NCI-H460 (cell line): Measurements from ENCODE around the gene ING1. TPM values are rescaled to one million over a fixed set of nuclear protein-coding genes. Genes with fewer than 3 reads are reported as not detected.
A peak's percentile ranks its signal among the peaks of the same experiment; 100 is the strongest.
"Not testable (repeated sequence)": the region's sequence is repeated elsewhere in the genome, so short reads cannot be mapped to it uniquely, and the experiment has no call there.

Experiments used
- DNase-seq: peaks from one replicate; pipeline ENCODE4 v3.0.0-alpha.2; 2016; ENCODE audit warnings: low read depth; ENCODE audit errors: extremely low read depth
- polyA plus RNA-seq: library from polyadenylated mRNA; depleted of rRNA; stranded (reverse); fragments of >200 nt; gene quantifications from 2 replicates; pipeline ENCODE4 v1.2.3, GENCODE V29; 2014; cell fraction: nucleus; rRNA removed
- total RNA-seq: library from RNA; depleted of rRNA; stranded (reverse); fragments of >200 nt; shearing (Covaris generic); gene quantifications from 2 replicates; pipeline ENCODE4 v1.2.3, GENCODE V29; 2014; rRNA removed

Gene ING1, protein sequence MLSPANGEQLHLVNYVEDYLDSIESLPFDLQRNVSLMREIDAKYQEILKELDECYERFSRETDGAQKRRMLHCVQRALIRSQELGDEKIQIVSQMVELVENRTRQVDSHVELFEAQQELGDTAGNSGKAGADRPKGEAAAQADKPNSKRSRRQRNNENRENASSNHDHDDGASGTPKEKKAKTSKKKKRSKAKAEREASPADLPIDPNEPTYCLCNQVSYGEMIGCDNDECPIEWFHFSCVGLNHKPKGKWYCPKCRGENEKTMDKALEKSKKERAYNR
- 6.9 and 11.1 TPM in 2 replicates for total RNA-seq
- polyA plus RNA-seq: 2.9 and 4.6 TPM in 2 replicates

DNA sequence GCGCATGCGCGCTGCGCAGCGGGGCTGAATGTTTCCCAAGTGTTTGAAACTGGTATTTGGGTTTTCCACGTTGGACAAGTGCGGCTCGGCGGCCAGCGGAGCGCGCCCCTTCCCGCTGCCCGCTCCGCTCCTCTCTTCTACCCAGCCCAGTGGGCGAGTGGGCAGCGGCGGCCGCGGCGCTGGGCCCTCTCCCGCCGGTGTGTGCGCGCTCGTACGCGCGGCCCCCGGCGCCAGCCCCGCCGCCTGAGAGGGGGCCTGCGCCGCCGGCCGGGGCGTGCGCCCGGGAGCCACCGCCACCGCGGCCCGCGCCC, at the start of gene ING1:
ING1 (plus strand) TSS at position 59 of the 311 bp plus-strand sequence. CDS start 450 bp downstream, outside the sequence.
- no peak for DNase-seq

DNA sequence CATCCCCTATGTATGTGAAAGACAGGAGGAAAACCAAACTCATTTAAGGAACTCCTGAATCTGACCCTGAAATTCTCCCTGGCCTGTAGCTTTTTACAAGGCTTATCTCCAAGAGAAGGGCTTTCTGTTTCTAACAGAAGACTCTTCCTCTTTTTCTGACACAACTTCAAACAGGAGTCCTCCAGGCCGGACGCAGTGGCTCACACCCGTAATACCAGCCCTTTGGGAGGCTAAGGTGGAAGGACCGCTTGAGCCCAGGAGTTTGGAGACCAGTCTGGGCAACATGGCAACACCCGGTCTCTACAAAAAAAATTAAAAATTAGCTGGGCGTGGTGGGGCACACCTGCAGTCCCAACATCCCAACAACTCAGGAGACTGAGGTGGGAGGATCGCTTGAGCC, 49.5 kb upstream of the ING1 start:
- DNase-seq: no peak

- DNase-seq: no peak
Observed at GRCh38 chr13:110664673-110665072, 48.8 kb upstream of the ING1 start.

DNA sequence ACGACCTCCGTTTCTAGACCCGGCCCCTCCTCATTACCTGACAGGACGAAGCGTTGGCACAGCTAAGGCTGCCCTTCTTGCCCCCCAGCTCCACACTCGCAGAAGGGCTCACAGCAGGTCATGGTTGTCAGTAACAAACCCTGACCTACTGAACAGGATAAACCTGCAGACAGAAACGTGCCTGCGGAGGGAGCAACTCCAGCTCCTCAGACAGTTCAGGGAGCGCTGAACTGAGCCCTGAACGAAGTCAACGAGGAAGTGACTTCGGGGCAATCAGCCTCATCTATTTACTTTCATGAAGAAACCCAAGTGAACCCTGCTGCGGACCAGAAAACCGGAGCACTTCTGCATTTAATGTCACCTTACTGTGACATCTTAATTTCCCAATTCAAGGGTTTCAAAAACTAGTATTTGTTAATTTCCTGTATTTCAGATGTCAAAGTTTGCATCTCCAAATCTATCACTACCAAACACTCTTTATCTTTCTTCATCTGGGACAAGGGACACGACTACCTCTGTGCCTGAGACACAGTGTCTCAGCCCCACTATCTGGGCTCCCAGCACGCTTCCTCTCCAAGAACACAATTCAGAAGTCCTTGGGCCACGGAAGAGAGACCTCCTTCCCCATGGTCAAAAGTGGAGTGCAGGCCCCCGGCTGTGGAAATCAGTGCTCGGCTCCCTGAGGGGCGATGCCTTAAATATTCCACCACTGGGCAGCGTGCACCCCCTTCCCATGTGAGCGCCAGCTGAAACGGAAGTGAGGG, 47.8 kb upstream of the ING1 start:
- no peak for DNase-seq

DNA sequence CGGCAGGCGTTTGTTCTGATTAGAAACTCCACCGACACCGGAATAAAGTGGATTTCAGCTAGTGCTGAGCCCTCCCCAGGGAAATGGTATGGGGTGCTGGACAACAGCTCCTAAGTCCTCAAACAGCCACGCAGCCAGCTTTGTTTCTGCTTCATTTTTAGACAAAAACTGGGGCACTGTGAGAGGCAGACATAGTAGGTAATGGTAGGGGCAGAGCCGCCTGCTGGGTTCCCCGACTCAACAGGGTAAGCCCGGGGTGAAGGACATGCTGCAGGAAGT, 47.3 kb upstream of the ING1 start:
- DNase-seq: no peak

- no peak for DNase-seq
Observed at GRCh38 chr13:110669036-110669435, 44.5 kb upstream of the ING1 start.

GRCh38 chr13:110669814-110670213, 43.7 kb upstream of the ING1 start:
- not testable (repeated sequence) for DNase-seq

- DNase-seq: no peak
Observed at GRCh38 chr13:110676595-110677587, 36.6 kb upstream of the ING1 start.

DNA sequence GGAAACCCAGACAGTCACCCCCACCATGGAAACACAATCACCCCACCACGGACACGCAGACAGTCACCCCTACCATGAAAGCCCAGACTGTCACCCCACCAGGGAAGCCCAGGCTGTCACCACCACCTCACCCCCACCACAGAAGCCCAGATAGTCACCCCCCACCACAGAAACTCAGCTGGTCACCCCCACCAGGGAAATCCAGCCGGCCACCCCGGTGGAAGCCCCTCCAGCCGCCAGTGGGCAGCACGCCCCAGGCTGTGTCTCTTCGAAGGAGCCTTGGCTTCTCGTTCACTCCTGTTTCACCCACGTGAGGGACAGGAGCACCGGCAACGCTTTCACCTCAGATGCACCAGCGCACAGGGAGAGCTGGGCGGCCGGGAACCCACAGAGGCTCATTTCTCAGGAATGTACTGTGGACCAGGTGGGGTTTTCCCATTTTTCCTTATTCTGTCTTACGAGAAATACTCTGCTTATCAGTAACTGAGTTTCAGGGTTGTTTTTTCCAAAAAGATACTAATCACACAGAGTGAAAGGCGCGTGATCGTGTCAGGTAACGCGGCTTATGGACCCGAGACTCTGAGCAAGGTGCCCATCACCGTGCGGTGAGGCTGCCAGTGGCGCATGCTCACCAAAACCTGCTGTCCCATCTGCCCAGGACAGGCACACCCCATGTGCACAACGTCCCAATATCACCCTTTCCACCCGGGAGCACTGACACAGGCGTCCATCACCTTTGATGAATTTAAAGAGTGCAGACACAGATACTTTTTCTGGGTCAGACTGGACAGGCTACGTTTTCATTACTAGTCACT, 35.6 kb upstream of the ING1 start:
- no peak for DNase-seq

GRCh38 chr13:110680852-110681251, 32.6 kb upstream of the ING1 start:
- peak; percentile 38 for DNase-seq

DNA sequence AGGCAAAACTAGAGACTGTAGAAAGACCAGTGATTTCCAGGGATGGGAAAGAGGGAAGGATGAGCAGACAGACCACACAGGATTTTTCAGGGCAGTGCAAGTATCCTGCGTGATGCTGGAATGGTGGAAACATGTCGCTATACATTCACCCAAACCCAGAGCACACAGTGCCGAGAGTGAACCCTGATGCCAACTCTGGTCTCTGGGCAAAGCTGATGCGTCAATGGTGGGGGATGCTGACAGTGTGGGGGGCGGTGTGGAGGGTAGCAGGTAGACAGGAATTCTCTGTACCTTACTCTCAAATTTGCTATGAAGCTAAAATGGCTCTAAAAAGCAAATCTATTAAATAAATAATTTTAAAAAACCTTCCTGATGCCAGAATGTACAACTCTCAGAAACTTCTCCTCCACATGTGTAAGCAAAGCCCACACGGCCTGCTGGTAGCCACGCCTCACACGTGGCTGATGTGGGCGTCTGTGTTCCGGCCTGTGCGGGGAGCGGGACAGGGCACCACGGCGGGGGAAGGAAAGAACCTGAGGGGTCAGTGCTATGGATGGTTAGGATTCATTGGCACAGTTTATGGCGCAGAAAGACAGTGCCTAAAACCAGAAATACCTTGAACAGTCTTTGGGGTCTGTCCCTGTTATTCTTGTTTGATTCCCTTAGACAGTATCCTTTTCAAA, 31.5 kb upstream of the ING1 start:
- no peak for DNase-seq

- no peak for DNase-seq
Observed at GRCh38 chr13:110682746-110683145, 30.8 kb upstream of the ING1 start.

- no peak for DNase-seq
Observed at GRCh38 chr13:110683203-110683883, 30.2 kb upstream of the ING1 start.

DNA sequence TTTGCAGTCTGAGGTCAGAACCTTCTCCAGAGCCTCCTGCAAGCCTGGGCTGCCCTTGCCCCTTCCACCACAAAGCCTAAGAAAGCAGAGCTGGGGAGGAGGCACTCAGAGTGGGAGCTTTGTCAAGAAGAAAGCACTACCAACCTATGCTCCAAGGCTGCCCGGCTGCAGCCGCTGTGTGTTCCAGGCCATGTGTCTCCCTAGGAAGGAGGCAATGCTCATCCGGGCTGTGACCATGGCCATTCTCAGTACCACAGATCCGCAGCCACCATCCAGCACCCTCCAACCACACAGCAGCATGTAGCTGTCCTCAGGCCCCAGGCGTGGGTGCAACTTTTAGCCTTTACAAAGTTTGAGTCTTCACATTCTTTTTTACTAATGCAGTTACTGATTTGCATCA, 29.6 kb upstream of the ING1 start:
- no peak for DNase-seq

GRCh38 chr13:110684388-110685056, 29.0 kb upstream of the ING1 start:
- DNase-seq: no peak

DNA sequence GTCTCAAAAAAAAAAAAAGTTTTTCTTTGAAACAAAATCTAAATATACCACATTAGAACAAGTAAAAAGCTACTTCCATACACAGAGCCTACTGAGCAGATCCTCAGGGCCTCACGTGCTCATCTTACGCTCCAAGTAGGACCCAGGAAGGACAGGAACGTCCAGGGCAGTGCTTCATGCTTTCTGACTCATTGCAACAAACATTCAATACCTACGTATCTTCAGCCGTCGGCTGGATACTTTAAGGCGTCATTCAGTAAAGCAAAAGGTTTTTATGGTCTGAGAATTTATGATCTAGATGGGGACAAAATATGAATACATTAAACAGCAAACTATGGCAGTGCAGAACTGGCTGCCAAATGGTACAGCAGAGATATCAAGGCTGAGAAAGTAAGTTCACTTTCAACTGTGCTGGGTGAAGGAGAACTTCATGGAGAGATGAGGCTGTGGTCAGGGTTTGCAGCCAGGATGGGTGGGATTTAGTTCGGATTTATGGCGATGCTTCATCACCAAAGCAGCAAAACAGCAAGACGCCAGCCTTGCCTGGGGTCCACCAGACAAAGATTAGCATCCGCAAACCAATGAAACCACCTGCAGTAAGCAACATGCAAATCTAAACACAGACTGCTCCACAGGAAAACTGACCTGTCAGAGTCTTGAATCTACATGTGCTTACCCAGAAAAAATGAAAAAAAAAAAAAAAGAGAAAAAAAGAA, 28.0 kb upstream of the ING1 start:
- no peak for DNase-seq

- no peak for DNase-seq
Observed at GRCh38 chr13:110687736-110688135, 25.8 kb upstream of the ING1 start.

DNA sequence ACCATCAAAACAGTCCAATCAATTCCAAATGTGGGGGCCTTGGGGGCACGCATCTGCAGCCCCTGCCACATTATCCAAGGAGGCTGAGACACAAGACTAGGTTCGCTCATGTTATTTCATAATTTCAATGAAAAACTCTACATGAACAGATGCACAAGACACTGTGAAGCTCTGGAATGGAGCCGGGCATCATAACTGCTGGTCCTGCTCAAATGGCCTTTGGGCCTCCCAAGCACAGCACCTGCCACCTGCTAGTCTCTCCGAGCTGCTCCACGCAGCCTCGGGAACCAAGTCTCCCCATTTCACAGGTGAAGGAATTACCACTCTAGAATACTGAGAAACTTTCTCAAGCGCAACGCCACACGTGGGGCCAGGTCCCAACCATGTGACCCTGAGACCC, 24.5 kb upstream of the ING1 start:
- no peak for DNase-seq
